NCI-H82 treated with DMSO at 0.1 percent for 48 hours (cell line): ENCODE data around the gene RNF224.

Source experiments
- DNase-seq: peaks from one replicate; lab custom pipeline; 2025; ENCODE audit not compliant: unreplicated experiment; lab: John Stamatoyannopoulos, UW

The RNF224 gene

DNA sequence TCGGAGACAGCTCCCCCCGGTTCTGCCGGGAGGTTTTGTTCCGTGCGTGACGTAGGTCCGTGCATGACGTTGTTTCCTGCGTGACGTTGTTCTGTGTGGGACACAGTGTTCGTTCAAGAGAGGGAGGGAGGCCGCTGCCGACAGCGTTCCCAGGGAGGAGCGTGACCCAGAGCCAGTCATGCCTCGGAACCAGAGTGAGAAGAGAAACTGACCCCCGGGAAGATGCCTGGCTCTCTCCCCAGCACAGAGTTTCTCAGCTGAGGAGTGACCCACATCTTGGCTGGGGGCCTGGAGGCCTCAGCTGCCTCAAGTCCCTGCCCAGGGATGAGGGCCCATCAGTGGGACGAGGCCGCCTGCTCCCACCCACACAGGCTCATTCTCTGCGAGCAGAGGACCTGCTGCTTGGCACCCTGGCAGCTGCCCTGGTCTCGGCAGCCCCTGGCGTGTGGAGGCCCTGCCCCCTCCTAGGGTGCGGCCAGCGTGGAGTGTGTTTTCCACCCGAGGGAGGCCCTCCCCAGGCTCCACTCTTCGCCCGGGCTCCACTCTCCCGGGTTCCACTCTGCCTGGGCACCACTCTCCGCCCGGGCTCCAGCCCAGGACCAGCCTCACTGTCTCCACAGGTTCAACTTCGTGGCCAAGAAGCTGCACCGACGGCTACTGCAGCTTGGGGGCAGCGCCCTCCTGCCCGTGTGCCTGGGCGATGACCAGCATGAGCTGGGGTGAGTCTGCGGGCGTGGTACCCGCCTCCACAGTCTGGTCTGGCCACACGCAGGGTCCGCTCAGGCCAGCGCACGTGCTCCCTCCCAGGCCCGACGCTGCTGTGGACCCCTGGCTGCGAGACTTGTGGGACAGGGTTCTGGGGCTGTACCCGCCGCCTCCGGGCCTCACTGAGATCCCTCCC, 13.9 kb upstream of the RNF224 start:
- no peak for DNase-seq

- DNase-seq: no peak
Measured at GRCh38 chr9:137214620-137215019, 12.7 kb upstream of the RNF224 start.

GRCh38 chr9:137215196-137215986, 11.9 kb upstream of the RNF224 start:
- DNase-seq: no peak

DNA sequence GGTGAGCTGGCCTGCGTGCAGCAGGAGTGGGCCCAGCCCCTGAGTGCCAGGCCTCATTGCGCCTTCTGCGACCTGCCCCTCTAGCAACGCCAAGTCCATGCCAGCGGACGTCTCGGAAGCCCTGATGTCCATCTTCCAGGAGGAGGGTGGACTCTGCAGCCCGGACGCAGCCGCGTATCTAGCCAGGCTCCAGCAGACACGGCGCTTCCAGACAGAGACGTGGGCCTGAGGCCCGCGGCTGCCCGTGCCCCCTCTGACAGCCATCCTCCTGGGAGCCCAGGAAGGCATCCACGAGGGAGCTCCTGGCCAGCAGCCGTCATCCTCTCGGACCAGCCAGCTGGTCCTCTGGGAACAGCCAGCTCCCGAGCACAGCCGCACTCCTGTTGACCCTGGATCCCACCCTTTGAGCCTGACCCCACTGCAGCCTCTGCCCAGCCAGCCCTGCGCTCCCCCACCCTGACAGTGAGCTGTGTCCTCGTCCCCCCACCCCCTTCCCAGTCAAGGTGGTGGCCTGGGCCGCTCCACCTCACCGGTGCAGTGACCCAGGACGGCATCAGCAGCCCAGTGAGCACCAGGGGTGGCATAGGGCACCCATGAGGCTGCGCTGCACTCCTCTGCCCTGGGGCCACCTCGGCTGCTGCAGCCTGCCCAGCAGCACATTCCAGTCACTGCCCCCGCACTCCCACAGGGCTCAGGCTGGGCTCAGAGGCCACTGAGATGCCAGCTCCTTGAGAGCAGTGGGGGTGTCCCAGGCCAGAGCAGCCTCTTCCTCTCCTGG, 10.9 kb upstream of the RNF224 start:
- no peak for DNase-seq

DNA sequence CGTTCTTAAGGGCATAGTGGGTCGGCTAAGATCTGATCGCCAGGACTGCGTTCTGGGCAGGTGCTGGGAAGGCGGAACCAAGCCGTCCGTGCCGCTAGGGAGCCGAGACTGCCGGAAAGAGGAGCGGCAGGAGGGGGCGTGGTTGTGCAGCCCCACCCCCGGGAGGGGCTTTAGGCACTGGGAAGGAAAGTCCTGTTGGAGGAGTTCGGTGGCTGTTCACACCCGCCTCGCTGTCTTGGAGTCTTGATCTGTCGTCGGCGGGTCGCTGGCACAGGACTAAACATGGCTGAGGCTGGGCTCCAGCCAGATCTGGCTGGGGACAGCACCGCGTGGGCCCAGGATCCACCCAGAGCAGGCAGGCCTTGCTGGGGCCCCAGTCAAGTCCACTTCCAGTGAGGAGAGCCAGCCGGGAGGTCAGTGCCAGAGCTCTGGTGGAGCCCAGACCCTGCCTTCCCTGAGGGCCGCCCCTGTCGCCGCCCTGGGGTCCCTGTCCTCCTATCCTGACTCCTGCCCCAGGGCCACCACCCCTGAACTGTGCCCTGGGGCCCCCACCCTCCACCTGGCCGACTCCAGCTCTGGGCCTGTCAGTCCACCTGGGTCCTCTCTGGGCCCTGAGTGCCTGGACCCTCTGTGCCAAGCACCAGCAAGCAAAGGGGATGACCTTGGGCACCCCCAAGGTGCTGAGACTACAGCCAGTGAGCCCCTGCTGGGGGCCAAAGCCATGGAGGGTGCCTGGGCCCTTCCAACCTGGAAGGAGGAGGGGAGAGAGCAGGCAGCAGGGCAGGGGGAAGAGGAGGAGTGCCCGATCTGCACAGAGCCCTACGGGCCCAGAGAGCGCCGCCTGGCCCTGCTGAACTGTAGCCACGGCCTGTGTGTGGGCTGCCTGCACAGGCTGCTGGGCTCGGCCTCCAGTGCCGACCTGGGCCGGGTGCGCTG, 9.8 kb upstream of the RNF224 start:
- DNase-seq: no peak

DNA sequence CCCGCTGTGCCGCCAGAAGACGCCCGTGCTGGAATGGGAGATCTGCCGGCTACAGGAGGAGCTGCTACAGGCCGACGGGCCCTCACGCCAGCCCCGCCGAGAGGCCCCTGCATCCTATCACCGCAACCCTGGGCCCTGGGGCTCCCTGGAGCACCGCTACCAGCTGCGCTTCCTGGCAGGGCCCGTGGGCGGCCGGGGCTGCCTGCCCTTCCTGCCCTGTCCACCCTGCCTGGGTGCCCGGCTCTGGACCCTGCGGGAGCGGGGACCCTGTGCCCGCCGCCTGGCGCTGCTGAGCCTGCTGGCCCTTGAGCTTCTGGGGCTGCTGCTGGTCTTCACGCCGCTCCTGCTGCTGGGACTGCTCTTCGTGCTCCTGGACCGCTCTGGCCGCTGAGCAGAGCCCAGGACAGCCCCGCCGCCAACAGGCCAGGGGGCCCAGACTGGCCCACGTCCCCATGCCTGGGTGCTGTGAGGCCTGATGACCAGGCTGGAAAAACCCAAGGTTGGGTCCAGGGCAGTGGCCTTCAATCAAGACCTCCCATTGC, 9.0 kb upstream of the RNF224 start:
- DNase-seq: no peak

DNA sequence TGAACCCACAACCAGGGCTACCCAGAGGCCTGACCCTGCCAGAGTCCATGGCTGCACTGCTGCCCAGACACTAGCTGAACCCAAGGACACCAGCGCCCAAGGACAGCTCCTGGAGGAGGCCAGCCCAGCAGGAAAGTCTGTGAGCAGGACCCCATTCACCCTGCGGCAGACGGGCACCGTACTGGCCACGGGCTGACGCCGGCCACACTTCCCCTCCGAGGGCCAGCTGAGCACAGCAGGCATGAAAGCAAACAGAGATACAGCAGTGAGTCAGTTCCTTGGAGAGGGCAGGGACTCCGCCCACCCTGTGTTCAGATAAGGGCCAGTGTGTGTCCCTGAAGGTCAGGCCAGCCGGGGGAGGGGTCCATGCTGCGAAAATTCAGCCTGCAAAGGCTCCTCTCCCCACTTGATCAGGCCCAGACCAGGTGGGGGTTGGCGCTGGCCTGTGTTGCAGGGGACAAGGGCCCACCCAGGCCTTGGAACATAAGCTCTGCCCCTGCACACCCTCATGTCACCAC, 8.5 kb upstream of the RNF224 start:
- DNase-seq: no peak

GRCh38 chr9:137219757-137220316, 7.5 kb upstream of the RNF224 start:
- DNase-seq: no peak

DNA sequence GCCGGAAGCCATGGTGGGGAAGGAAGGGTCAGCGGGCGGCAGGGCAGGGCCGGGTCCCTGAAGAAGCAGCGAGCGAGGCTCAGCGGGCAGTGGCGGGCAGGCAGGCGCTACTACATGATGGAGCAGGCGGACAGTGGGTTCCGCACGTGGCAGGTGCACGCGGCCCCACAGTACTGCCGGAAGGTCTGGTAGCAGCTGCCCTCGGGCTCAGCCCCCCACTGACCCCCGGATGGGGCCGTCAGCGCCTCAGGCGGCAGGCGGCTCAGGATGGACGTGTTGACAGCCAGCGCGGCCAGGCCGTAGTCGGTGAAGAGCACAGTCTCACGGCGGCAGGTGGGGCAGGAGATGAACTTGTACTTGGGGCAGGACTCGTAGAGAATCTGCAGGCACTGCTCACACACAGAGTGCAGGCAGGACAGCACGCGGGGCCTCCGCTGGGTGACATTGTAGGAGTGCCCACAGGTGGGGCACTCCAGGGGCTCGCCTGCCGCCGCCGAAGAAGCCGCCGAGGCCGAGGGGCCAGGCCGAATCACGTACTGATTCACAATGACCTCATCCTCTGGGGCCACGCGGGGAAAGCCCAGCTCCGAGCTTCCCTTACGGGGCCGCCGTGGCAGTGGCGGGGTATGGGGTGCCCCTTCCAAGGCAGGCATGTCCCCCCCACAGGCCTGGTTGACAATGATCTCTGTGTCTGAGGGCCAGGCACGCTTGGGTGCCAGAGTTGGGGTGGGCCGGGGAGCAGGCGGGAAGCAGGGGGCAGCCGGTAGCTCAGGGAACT, 6.8 kb upstream of the RNF224 start:
- no peak for DNase-seq

GRCh38 chr9:137221095-137221505, 6.2 kb upstream of the RNF224 start:
- DNase-seq: no peak

DNA sequence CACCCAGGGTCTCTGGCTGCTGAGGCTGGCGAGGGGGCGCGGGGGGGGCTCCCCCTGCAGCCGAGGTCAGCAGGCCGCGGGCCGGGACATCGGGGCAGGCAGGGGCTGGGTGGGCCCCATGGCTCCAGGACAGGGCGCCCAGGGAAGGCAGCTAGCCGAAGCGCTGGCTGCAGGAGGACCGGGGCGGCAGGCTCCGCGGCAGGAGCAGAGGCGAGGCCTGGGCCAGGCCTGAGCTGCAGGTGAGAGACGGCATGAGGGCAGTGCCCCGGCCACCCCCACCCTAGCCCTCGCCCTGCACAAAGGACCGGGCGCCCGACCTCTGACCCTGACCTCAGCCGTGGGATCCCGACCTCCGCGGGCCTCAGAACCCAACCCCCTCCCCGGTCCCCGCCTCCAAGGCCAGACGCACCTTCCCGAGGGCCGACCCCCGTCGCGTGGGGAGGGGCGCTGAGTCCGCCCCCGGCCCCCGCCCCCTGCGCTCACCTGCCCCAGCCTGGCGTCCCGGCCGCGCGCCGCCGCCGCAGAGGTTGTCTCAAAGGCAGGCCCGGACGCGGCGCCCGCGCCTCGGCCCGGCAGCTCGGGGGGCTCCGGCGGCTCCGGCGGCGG, 5.7 kb upstream of the RNF224 start:
- DNase-seq: no peak

GRCh38 chr9:137222190-137223077, 4.9 kb upstream of the RNF224 start, which contains the start of gene RNF208:
Gene RNF208 (minus strand): TSS chr9:137222240. CDS start chr9:137221212, 1,028 bp downstream.
- no peak for DNase-seq

- peak; percentile 85 for DNase-seq
Measured at GRCh38 chr9:137223078-137223970, 4.0 kb upstream of the RNF224 start.

DNA sequence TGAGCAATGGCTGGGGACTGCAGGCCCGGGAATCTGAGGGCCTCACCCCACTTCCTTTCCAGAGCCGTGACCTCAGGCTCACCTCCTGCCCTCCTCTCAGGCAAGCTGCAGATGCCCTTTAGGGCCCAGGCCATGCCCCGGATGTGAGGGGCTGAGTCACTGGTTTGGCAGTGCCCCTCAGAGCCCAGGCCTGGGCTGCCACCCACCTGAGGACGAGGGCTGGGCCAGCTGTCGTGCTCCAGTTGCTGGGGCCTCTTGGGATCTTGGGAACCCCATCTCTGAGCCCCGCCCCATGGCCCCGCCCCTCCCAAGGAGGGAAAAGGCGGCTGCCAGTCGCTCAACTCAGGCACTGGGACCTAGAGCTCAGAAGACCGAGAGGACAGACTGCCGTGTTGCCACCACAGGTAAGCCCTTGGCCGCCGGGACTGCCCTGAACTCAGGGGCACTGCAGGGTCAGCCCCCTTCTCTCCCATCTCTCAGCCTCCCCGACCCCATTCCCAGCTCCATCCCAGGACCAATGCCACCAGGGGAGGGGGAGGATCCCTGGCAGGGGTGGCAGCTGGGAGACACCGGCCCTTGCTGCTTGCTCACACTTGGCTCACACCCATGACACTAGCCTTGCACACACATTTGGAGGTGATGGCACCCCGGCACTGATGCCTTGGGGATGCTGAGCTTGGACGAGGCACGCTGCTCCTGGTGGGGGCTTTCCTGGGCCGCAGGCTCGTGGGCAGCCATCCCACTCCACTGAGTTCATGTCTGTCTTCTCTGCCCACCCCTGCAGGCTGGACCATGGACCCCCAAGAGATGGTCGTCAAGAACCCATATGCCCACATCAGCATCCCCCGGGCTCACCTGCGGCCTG, 2.2 kb upstream of the RNF224 start, which contains the start of gene CYSRT1:
Gene CYSRT1, plus strand, starts transcription at position 345 of the 865 bp plus-strand sequence. Its CDS starts 448 bp downstream, at position 793.
- no peak for DNase-seq

GRCh38 chr9:137225699-137226331, 1.5 kb upstream of the RNF224 start:
- DNase-seq: no peak
